Measurements from ENCODE around the gene UNC45A. TPM values are rescaled to one million over a fixed set of nuclear protein-coding genes. Genes with fewer than 3 reads are reported as not detected.
A peak's percentile ranks its signal among the peaks of the same experiment; 100 is the strongest.

Gene UNC45A, protein sequence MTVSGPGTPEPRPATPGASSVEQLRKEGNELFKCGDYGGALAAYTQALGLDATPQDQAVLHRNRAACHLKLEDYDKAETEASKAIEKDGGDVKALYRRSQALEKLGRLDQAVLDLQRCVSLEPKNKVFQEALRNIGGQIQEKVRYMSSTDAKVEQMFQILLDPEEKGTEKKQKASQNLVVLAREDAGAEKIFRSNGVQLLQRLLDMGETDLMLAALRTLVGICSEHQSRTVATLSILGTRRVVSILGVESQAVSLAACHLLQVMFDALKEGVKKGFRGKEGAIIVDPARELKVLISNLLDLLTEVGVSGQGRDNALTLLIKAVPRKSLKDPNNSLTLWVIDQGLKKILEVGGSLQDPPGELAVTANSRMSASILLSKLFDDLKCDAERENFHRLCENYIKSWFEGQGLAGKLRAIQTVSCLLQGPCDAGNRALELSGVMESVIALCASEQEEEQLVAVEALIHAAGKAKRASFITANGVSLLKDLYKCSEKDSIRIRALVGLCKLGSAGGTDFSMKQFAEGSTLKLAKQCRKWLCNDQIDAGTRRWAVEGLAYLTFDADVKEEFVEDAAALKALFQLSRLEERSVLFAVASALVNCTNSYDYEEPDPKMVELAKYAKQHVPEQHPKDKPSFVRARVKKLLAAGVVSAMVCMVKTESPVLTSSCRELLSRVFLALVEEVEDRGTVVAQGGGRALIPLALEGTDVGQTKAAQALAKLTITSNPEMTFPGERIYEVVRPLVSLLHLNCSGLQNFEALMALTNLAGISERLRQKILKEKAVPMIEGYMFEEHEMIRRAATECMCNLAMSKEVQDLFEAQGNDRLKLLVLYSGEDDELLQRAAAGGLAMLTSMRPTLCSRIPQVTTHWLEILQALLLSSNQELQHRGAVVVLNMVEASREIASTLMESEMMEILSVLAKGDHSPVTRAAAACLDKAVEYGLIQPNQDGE
- 84.4 TPM for total RNA-seq (2021; ENCODE audit: unreplicated experiment)
- polyA plus RNA-seq (2012; ENCODE audit: insufficient read length): 124 TPM
- Bru-seq, nascent RNA: percentile 59 among the genes with signal in this experiment
- percentile 64 among the genes with signal in this experiment for BruChase-seq, experiment 1, labeled RNA remaining after a 2-hour chase
- BruChase-seq, experiment 2, labeled RNA remaining after a 6-hour chase: percentile 73 among the genes with signal in this experiment
- long read RNA-seq, transcript UNC45A-202 (20 exons, 3,252 nt): major isoform, 56 of 194 reads
- long read RNA-seq, partial matches to known transcripts: 78 of 194 reads
- long read RNA-seq, other reads (novel, unspliced or antisense): 59 of 194 reads

DNA sequence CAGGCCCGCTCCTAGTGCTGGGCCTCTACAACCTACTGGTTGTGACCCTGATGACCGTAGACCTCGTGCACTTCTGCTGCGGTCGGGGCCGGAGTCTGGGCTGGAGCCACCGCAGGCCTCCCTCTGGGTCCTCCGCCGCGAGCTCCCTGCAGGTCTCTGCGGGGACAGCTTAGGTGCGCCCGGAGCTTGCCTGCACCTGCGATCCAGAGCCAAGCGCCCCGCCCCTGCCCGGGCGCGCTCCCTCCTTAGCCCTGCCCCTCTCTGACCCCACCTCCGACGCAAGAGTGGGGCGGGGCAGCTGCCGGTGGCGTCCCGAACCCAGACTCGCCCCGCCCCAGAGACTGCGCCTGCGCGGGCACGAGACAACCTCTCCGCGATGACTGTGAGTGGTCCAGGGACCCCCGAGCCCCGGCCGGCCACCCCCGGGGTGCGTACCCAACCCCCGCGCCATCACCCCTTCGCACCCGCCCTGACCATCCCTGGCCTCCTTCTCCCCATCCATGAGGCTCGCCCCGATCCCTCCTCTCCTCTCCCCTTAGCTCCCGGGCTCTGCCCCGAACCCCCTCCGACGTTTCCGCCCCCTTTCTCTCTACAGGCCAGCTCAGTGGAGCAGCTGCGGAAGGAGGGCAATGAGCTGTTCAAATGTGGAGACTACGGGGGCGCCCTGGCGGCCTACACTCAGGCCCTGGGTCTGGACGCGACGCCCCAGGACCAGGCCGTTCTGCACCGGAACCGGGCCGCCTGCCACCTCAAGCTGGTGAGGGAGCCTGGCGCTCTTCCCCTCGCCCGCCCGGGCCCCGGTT lies at the start of gene UNC45A:
Gene UNC45A, plus strand, starts transcription at position 337 of the 803 bp plus-strand sequence. Its CDS starts 40 bp downstream, at position 377.
- peak within 1 kb of the TSS; percentile 80 for H3K27ac ChIP-seq (ENCODE audit: low read length)

More for the DNA sequence above, at the start of gene UNC45A:
- ATAC-seq (peak; percentile 82), DNase-seq (ENCODE audit: low read depth, low spot score) (no peak)
- intact Hi-C loops (cut with micrococcal nuclease; ENCODE audit: unreplicated experiment) (no loop called here), in situ Hi-C loops (cut with HindIII; ENCODE audit: low pct_unique_long_range_greater_than_20kb, low sequenced_read_pairs) (no loop called here)
- Histone ChIP-seq H3K4me1 (ENCODE audit: control insufficient read depth, insufficient read depth, low read length) (peaks cover 25% of the 10 kb centered on the region), H3K36me3 (ENCODE audit: control insufficient read depth, insufficient read depth, low read length) (peaks cover 2% of the 10 kb centered on the region; the same call in 1 of the 2 replicates), H3K4me3 (ENCODE audit: low read depth in 2 of 2, low read length in 2 of 2) (peak within 1 kb of the TSS; percentile 81 to 82), H3K9me3 (ENCODE audit: control insufficient read depth, insufficient read depth, low read depth, low read length) (no peaks in the 10 kb centered on the region), H3K27me3 (ENCODE audit: control insufficient read depth, insufficient read depth, low read length) (no peaks in the 10 kb centered on the region)
- BruUV-seq (replicated peaks): no TSS peak
- no peak for TF ChIP-seq CTCF (IDR thresholded peaks at IDR 0.05)
- TF ChIP-seq POLR2AphosphoS5 (IDR thresholded peaks at IDR 0.05; ENCODE audit: low read depth, low read length): peak; percentile 57; the same call in 1 of the 2 replicates
- TF ChIP-seq REST (IDR thresholded peaks at IDR 0.05; ENCODE audit: insufficient read depth in 1 of 2, low read depth in 2 of 2, low read length in 1 of 2): no peak
- TF ChIP-seq SIN3A (IDR thresholded peaks at IDR 0.05; ENCODE audit: borderline replicate concordance, insufficient read depth, low read depth, low read length): 0 out of 2 replicates have a peak, but pooled peaks have one; percentile 62
- CTCF ChIA-PET: interaction anchor here (0.6 kb wide), 2 partner anchors 220 to 934 kb away, joined by 3 to 6 read pairs; no protein-coding TSS in a partner anchor
- POLR2A ChIA-PET: interaction anchor here (0.6 to 0.7 kb wide), 3 partner anchors 21 to 1572 kb away, joined by 3 read pairs; no protein-coding TSS in a partner anchor

Measured in Panc1 (cell line).